Stimulated activated CD4-positive, alpha-beta T cell treated with anti-CD3 and anti-CD28 coated beads, Interleukin-4, amount 100 ng/mL, for 24 hours (primary cell): ENCODE measurements around the gene TSPAN4.

Source experiments
- DNase-seq: peaks from one replicate; pipeline ENCODE4 v3.0.0-alpha.2; 2020

Gene TSPAN4

DNA sequence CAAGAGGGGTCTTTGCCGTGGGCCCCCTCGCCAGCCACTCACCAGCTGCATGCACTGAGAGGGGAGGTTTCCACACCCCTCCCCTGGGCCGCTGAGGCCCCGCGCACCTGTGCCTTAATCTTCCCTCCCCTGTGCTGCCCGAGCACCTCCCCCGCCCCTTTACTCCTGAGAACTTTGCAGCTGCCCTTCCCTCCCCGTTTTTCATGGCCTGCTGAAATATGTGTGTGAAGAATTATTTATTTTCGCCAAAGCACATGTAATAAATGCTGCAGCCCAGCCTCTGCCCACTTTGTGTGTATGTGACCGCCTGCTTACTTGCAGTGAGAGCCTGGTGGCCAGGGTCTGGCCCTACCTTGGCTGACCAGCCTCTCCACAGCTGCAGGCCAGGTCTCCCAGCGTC lies 17.7 kb upstream of the TSPAN4 start:
- DNase-seq: no peak

DNA sequence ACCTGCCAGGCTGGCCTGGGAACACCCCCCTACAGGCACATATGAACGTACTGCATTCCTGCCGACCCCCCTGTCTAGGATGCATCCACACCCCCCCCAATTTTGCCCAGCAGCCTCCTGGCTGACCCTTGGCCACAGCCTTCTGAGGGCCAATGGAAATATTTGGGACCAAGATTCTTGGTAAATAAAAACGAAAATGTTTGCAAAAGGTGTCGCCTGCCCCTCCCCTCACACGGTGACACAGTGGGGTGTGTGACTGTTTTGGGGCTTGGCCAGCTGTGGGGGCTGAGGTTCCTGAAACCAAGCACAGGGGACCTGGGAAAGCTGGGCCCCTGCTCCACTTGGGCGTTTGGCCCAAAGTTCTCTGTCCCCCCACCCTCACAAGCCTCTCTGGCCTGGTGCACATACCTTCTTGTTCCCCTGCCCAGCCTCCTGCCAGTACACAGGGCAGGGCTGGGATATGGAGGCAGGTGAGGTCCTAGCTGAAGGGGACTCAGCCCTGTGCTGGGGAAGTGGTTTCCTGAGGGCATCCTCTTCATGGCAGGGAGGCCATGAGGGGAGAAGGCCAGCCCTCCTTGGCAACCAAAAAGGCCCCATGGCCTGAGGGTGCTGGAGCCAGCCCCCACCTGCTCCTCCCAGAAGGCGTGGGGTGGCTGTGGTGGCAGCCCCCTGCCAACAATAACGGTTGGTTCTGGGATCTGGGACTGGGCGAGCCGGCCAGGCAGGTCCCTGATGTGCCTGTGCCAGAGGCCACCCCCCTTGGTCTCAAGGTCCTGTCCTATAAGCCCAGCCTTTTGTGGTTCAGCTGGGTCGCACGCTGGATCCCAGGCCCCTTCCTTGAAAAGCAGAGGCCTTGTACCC lies 17.1 kb upstream of the TSPAN4 start:
- DNase-seq: no peak

DNA sequence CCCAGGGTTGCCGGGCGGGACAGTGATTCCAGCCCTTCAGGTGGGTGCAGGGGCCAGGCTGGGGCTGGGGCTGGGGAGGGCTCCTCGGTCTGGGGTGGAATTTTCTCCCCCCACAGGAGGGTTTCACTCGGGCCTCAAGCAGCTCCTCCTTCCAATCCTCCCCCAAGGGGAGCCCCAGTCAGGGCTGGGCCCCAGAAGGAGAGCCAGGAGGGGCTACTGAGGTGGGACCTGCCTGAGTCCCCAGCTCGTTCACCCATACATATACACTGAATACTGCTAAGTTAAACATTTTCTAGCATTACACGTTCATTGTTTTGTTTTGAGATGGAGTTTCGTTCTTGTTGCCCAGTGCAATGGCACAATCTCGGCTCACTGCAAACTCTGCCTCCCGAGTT lies 16.4 kb upstream of the TSPAN4 start:
- DNase-seq: no peak

DNA sequence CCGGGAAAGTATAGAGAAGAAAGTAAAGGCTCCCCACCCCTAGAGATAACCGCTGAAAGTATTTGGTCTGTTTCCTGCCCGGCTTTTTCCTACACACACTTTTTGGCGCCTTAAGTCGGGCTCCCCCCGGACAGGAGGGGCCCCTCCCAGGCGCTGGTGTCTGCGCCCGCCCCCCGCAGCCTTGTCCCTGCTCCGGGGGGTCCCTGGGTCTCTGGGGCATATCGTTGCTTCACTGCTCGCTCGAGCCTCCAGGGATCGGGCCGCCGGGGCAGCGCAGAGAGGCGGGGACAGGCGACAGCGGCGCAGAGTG lies 15.9 kb upstream of the TSPAN4 start:
- no peak for DNase-seq

DNA sequence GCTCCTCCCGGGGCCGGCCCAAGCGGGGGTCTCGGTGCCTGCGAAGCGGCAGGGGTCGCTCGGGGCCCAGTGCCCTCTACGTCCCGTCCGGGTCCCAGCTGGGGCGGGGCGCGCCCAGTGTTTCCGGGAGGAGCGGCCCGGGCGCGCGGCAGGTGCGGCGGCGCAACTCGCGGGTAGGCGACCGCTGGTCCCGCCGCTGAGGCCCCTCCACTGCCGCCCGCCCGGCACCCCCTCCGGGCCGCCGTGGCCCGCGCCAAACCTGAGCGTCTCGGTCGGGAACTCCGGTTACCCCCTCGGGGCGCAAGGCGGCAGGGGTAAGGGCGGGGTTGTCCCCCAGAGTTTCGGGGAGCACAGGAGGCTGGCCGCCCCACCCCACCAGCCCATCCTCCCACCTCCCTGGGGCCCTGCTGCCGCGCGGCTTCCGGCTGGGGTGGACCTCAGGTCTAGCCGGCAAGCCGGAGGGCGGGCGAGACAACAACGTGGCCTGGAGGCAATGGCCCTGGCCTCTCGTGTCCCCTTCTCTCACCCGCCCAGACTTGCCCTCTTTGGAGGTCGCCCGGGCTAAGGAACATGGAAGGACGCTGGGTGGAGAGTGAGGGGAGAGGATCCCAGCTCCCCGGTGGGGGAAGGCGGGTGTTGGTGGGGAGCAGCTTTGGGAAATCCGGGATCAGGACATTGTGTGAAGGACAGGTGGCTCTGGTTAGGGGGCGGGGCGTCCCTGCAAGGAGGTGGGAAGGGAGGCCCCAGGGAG lies 15.3 kb upstream of the TSPAN4 start:
- no peak for DNase-seq

DNA sequence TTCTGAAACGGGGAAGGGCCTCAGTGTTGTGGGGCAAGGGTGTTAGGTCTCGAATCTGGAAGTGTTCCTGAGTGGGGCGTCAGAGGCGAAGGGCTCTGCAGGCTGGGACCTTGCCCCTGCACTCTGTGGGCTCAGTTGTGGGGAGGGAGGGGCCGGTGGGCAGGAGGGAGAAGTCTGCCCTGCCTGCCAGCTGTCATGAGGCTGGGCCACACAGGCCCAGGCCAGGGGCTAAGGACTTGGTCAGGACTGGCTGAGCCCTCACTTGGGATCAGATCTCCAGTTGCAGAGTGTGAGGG lies 14.8 kb upstream of the TSPAN4 start, which contains the start of gene CRACR2B:
Gene CRACR2B (plus strand): TSS at position 23 of the 296 bp plus-strand sequence. CDS start 689 bp downstream, outside the sequence.
- no peak for DNase-seq

DNA sequence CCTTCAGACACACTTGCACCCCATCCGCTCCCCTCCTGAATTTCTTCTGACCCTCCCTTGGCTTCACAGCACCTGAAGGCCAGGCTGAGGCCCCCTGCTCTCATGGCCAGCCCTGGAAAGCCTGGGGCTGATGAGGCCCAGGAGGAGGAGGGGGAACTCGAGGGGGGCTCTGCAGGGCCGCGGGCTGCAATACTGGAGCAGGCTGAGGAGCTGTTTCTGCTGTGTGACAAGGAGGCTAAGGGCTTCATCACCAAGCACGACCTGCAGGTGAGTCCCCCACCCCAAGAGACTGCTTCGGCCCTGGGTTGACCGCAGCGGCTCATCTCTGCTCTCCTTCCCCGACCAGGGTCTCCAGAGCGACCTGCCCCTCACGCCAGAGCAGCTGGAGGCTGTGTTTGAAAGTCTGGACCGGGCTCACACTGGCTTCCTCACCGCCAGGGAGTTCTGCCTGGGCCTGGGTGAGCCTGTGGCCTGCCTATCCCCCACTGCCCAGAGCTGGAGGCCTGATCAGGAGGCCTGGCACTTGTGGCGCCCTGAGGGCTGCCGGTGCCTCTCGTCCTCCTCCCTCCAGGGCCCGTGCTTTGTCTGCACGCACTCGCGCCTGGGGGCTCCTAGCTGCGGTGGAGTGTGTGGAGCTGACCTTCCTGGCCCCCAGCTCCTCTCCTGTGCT lies 14.0 kb upstream of the TSPAN4 start:
- DNase-seq: no peak

DNA sequence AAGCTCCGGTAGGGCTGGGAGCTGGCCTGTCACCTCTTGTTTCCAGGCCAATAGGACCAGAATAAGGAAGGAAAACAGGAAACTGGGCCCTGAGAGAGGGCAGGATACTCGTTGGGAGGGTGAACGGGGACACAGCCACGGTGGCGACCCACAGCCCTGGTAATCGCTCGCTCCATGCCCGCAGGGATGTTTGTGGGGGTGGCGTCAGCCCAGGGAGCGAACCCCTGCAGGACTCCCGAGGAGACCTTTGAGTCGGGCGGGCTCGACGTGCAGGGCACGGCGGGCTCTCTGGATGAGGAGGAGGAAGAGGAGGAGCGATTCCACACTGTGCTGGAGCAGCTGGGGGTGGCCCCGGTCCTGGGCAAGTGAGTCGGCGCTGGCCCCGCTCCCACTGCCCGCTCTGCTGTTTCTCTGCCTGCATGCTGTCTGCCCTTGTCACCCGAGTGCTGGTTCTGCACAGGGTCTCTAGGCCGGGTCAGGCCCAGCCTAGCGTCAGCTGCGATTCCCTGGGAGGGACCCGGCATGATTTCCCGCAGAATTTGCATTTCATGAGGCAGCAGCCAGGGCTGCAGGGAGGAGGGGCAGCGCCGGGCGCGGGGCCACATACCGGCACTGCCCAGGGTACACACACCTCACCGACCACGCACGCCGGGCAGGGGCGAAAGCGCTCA lies 13.3 kb upstream of the TSPAN4 start:
- DNase-seq: no peak

DNA sequence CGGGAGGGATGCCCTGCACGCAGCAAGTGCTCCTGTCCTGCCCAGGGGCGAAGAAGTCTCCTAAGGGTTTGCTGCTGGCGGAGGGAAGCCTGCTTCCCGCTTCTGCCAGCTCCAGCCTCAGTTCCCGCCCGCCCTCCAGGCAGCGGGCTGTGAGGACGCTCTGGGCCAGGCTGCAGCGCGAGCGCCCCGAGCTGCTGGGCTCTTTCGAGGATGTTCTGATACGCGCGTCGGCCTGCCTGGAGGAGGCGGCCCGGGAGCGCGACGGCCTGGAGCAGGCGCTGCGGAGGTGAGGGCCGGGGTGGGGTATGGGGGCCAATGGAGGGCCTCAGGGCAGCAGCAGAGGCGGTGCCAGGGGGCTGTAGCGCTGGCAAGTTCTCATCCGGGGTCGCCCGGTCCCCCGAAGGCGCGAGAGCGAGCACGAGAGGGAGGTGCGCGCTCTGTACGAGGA lies 12.8 kb upstream of the TSPAN4 start:
- DNase-seq: no peak

DNA sequence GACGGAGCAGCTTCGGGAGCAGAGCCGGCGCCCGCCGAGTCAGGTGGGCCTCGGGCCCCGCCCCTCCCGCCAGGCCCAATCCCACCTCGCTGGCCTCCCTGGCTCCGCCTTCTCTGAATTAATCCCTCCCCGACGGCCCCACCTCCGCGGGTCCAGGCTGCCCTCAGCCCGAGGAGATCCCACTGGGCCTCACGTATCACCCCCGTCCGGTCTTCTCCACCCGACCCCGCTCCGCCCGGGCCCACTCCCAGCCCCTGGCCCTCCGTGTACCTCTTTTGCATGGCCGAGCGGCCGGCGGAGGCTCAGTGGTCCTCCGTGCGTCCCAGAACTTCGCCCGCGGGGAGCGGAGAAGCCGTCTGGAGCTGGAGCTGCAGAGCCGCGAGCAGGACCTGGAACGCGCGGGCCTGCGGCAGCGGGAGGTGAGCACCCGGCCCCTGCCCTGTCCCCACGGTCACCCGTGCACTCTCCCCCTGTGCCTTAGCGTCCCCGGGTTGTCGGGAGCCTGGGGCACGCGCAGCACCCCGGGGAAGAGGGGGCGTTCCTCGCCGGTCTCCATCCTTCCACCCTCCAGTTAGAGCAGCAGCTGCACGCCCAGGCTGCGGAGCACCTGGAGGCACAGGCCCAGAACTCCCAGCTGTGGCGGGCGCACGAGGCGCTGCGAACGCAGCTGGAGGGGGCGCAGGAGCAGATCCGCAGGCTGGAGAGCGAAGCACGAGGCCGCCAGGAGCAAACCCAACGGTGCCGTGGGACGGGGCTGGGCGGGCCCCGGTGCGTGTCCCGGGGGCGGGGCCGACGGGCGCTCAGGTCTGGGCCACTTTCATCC lies 12.1 kb upstream of the TSPAN4 start:
- peak; percentile 52 for DNase-seq

DNA sequence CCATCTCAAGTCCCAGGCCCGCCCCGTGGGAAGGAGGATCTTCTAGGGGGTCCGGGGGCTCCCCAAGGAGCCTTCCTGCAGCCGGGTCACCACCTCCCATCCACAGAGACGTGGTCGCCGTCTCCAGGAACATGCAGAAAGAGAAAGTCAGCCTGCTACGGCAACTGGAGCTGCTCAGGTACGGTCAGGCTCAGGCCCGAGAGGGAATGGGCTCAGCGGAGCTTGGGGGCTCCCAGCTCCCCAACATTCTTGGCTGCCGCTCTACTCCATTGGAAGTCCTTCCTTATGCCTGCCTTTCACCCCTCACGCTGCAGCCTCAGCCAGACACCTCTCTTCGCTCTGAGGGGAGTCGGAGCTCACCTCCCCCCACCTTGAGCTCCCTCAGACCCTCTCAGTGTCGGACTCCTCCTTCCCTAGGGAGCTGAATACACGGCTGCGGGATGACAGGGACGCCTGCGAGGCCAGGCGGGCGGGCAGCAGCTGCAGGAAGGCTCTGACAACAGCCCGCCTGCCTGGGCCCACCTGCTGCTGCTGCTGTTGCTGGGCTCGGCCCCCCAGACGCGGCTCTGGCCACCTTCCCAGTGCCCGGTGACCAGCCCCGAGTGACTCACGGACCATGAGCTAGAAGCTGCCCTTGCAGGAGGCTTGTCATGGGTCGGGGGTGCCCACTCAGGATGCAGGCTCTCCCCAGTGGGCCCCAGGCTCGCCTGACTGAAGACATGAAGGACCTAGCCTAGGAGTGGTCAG lies 11.4 kb upstream of the TSPAN4 start:
- DNase-seq: no peak

DNA sequence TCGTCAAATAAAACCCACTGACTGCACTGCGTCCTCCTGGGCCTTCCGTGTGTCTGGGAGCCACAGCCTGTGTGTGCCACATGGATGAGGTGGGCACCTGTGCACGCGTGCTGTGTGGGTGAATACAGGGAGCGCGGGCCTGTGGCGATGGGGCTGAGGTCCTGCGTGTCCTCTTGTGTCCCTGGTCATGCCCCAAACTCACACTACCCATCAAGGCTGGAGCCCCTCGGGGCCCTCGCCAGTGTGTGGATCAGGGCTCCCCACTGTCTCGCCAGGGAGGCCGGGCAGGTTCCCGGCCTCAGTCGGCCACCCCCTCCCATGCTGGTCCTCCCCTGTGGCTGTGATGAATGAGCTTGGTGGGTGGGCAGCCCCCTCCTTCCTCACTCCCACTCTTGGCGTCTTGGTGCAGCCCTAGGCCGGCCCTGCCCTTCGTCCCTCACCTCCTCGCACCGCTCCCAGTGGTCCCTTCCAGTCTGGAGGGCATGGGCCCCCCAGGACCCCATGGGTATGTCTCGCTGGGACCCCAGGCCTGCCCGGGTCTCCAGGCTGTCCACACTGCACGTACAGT lies 10.6 kb upstream of the TSPAN4 start:
- no peak for DNase-seq

DNA sequence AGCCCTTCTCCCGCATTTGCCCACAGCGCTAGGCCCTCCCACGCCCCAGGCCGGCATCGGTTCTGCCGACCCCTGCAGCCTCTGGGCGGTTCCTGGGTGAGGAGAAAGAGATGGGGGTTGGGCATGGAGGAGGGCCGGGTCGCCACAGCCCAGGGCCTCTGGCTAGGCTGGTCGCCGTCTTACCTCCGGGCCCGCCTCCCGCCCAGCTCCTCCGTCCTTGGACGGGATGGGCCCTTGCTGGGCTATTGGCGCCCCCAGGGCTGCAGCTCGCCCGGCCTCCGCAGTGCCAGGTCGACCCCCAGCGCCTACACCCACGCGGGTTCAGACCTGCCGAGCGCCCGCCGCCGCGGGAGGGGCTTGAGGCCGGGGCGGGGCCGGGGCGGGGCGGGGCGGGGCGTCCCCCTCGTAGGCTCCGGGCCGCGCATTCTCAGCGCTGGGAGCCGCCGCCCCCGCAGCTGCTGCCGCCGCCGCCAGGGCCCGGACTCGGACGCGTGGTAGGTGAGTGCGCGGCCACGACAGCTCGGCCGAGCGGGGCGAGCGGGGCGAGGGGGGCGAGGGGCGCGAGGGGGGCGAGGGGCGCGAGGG lies 10.0 kb upstream of the TSPAN4 start, which contains the start of gene CD151:
Gene CD151 (plus strand): TSS at position 424 of the 585 bp plus-strand sequence. CDS start 3,118 bp downstream, outside the sequence.
- DNase-seq: no peak

DNA sequence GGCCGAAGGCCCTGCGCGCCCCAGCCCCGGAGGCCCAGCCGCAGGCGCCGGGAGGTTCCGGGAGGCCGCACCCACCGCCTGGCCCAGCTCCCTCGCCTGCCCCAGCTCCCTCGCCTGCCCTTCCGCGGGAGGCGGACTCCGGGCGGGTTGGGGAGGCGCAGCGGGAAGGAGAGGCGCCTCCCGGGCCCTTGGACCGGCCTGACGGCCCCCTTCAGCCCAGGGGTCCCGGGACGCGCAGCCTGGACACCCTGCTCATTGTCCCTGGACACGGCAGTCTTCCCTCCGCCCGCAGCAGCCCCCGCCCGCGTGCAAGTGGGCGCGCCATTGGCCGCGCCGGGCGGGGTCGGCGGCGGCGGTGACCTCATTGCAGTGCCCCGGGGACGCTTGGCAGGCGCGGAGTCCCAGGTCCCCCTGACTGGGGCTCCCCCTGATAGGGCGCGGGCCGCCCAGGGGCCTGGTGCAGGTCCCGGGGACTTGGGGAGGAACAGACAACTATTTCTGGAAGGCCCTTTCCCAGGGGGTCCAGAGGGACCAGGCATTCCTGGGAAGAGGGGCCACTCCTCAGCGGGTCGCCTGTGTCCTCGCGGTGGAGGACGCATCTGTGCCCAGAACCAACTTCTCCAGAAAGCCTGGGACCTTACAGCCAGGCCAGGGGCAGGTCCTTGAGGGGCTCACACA lies 9.4 kb upstream of the TSPAN4 start:
- DNase-seq: no peak

DNA sequence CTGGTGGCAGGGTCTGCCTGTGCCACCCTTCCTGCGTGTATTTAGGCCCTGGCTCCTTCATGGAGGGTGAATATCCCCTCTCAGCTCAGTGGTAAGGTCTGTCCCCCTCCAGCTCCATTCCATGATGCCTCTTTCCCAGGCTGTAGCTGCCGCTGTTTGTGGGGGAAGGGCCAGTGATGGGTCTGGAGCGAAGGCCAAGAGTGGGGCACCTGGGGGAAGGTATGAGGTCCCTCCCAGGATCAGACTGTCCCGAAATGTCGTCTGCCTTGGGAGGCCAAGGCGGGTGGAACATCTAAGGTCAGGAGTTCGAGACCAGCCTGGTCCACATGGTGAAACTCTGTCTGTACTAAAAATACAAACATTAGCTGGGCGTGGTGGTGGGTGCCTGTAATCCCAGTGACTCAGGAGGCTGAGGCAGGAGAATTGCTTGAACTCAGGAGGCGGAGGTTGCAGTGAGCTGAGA lies 8.8 kb upstream of the TSPAN4 start:
- no peak for DNase-seq

DNA sequence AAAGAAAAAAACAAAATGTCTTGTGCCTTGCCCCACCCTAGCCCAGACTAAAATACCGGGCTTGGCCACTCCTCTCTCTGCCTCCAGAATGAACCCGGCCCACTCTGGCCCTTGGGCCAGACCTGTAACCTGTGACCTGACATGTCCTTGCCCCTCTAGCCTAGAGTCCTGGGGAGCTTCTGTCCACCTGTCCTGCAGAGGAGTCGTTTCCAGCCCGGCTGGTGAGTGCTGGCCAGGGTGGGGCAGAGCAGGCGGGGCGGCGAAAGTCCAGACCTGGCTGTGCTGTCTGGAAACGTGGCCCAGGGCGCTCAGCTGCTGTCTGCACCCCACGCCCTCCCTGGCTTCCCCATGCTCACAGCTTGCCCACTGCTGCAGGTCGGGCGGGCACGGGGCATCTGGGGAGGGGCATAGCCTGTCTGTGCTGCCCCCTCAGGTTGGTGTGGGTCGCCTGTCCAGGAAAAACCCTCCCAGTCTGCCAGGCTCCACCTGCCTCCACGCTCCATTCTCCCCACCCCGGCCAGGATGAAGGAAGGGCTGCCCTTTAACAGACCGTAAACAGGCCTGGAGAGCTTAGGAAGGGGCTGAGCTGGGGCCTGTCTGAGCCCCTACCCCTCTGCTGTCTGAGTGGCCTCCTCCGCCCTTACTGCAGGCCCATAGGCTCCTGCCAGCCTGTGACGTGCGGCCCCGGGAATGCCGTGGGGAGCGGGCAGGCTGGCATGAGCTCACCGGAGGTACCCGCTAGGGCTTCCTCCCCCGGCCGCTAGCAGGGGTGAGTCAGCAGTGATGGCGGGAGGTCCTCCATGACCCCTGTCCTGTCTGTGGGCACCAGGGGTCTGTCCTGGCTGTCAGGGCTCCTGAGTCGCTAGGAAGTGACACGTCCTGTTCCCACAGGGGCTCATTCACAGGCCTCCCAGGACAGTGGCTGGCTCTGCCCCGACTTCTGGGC lies 8.0 kb upstream of the TSPAN4 start:
- DNase-seq: no peak

DNA sequence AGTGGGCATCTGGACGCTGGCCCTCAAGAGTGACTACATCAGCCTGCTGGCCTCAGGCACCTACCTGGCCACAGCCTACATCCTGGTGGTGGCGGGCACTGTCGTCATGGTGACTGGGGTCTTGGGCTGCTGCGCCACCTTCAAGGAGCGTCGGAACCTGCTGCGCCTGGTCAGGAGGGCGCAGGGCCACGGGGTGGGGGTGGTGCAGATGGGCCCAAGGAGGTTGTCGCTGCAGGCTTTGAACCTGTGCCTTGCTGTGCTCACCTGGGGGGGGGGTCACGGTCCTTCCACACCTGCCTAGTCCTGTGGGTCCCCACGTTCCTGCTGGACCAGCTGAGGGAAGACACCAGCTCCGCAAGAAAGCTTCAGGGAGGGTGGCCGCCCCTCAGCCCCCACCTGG lies 6.4 kb upstream of the TSPAN4 start:
- DNase-seq: no peak

DNA sequence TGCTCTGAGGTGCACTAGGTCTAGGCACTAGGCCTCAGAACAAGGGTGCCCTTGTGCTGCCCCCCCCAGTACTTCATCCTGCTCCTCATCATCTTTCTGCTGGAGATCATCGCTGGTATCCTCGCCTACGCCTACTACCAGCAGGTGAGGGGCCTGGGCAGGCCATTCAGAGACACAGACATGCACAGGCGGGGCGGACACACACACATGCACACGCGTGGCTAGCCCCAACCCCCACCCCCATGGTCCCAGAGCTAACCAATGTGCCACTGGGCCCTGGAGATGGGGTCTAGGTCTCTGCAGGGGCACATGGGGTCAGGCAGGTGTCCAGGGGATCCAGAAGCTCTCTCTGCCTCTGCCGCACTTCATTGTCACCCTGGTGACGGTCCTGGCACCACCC lies 6.0 kb upstream of the TSPAN4 start:
- no peak for DNase-seq
